ENCODE measurements around the gene ZC3H7B. TPM values are rescaled to one million over a fixed set of nuclear protein-coding genes. Genes with fewer than 3 reads are reported as not detected.

ZC3H7B gene
- total RNA-seq, 2 donors from 2014 or later = 41.2 to 41.7 TPM

GRCh38 chr22:41364233-41364632, 62.9 kb downstream of the ZC3H7B start:
- no peak for TF ChIP-seq CTCF (IDR thresholded peaks at IDR 0.05)
- Histone ChIP-seq H3K36me3 (no peaks in the 10 kb centered on the region), H3K4me3 (no peak overlapping the region), H3K27ac (no peak overlapping the region), H3K9me3 (no peaks in the 10 kb centered on the region), H3K4me1 (ENCODE audit: control insufficient read depth in 1 of 2, low read depth in 2 of 2) (peaks cover 22 to 27% of the 10 kb centered on the region in 2 donors), H3K27me3 (replicated peaks; ENCODE audit: insufficient read depth) (no peaks in the 10 kb centered on the region)
- DNase-seq (ENCODE audit: low spot score) (no peak), ATAC-seq (ENCODE audit: insufficient number of reproducible peaks, low FRiP score, low read depth) (no peak)

- ATAC-seq (ENCODE audit: insufficient number of reproducible peaks, low FRiP score, low read depth) (no peak), DNase-seq (ENCODE audit: low spot score) (no peak)
- no peak overlapping the region for H3K4me3 ChIP-seq
- no peaks in the 10 kb centered on the region for H3K9me3 ChIP-seq
- no peak for TF ChIP-seq CTCF (IDR thresholded peaks at IDR 0.05)
- peaks cover 22 to 33% of the 10 kb centered on the region in 2 donors for H3K4me1 ChIP-seq (ENCODE audit: control insufficient read depth in 1 of 2, low read depth in 2 of 2)
- H3K27me3 ChIP-seq (replicated peaks; ENCODE audit: insufficient read depth) = no peaks in the 10 kb centered on the region
- no peaks in the 10 kb centered on the region for H3K36me3 ChIP-seq
- no peak overlapping the region for H3K27ac ChIP-seq
These were observed 63.6 kb downstream of the ZC3H7B start for GRCh38 chr22:41364955-41365354.

- no peak overlapping the region for H3K4me3 ChIP-seq
- H3K36me3 ChIP-seq = no peaks in the 10 kb centered on the region
- H3K27me3 ChIP-seq (replicated peaks; ENCODE audit: insufficient read depth) = no peaks in the 10 kb centered on the region
- no peak for TF ChIP-seq CTCF (IDR thresholded peaks at IDR 0.05)
- DNase-seq (ENCODE audit: low spot score) = no peak
- H3K27ac ChIP-seq = no peak overlapping the region
- peaks cover 22 to 33% of the 10 kb centered on the region in 2 donors for H3K4me1 ChIP-seq (ENCODE audit: control insufficient read depth in 1 of 2, low read depth in 2 of 2)
- ATAC-seq (ENCODE audit: insufficient number of reproducible peaks, low FRiP score, low read depth) = no peak
- H3K9me3 ChIP-seq = no peaks in the 10 kb centered on the region
These were observed 64.1 kb downstream of the ZC3H7B start for GRCh38 chr22:41365425-41365824.

- H3K36me3 ChIP-seq = no peaks in the 10 kb centered on the region
- no peak for TF ChIP-seq CTCF (IDR thresholded peaks at IDR 0.05)
- no peaks in the 10 kb centered on the region for H3K27me3 ChIP-seq (replicated peaks; ENCODE audit: insufficient read depth)
- peak overlapping the region; percentile 75 for H3K4me3 ChIP-seq
- no peak for ATAC-seq (ENCODE audit: insufficient number of reproducible peaks, low FRiP score, low read depth)
- peaks cover 22 to 33% of the 10 kb centered on the region in 2 donors for H3K4me1 ChIP-seq (ENCODE audit: control insufficient read depth in 1 of 2, low read depth in 2 of 2)
- no peak for DNase-seq (ENCODE audit: low spot score)
- peak overlapping the region; percentile 37 to 45 for H3K27ac ChIP-seq
- H3K9me3 ChIP-seq = no peaks in the 10 kb centered on the region
These were observed 65.2 kb downstream of the ZC3H7B start for GRCh38 chr22:41366323-41367029.

- ATAC-seq (ENCODE audit: insufficient number of reproducible peaks, low FRiP score, low read depth) (peak; percentile 93), DNase-seq (ENCODE audit: low spot score) (peak; percentile 81)
- Histone ChIP-seq H3K4me1 (ENCODE audit: control insufficient read depth in 1 of 2, low read depth in 2 of 2) (peaks cover 22 to 33% of the 10 kb centered on the region in 2 donors), H3K36me3 (no peaks in the 10 kb centered on the region), H3K9me3 (no peaks in the 10 kb centered on the region), H3K27ac (peak overlapping the region; percentile 68 to 69), H3K27me3 (replicated peaks; ENCODE audit: insufficient read depth) (no peaks in the 10 kb centered on the region), H3K4me3 (peak overlapping the region; percentile 75)
- TF ChIP-seq CTCF (IDR thresholded peaks at IDR 0.05) = peak; percentile 42
These were observed 65.8 kb downstream of the ZC3H7B start for GRCh38 chr22:41367039-41367679.
